Large intestine (tissue), 3 donors: ENCODE results near the gene FGF11. TPM values are rescaled to one million over a fixed set of nuclear protein-coding genes. Genes with fewer than 3 reads are reported as not detected.
A peak's percentile ranks its signal among the peaks of the same experiment; 100 is the strongest.
"Not testable (repeated sequence)": the region's sequence is repeated elsewhere in the genome, so short reads cannot be mapped to it uniquely, and the experiment has no call there.

Experiments
- DNase-seq, 2 donors: peaks; one replicate each; pipeline versions ENCODE4 v3.0.0 to v3.0.0-alpha.2; 2013
- H3K27ac ChIP-seq: one replicate; pipeline ENCODE4 v1.5.1; 2013; ENCODE audit warnings: low read length
- H3K27me3 ChIP-seq: 2 replicates; pipeline ENCODE4 v1.6.1; 2013; ENCODE audit warnings: low read length; ENCODE audit not compliant: control insufficient read depth, insufficient read depth
- H3K36me3 ChIP-seq: 2 replicates; pipeline ENCODE4 v1.6.1; 2013; ENCODE audit warnings: low read length; ENCODE audit not compliant: control insufficient read depth, insufficient read depth
- H3K4me1 ChIP-seq: one replicate; pipeline ENCODE4 v1.6.1; 2013; ENCODE audit warnings: low read length; ENCODE audit not compliant: control insufficient read depth, insufficient read depth
- H3K4me3 ChIP-seq: one replicate; pipeline ENCODE4 v1.5.1; 2013; ENCODE audit warnings: low read length
- H3K9me3 ChIP-seq: one replicate; pipeline ENCODE4 v1.6.1; 2013; ENCODE audit warnings: mild to moderate bottlenecking, low read depth, low read length, moderate library complexity; ENCODE audit not compliant: control insufficient read depth
- WGBS: methylation state at CpG from one replicate; pipeline ENCODE4 v1.1.5; 2013; ENCODE audit warnings: low lambda C conversion rate; ENCODE audit not compliant: insufficient coverage; 5-methylcytosine and 5-hydroxymethylcytosine counted together
- polyA plus RNA-seq: library from polyadenylated mRNA; unstranded; fragments of 120-200 nt; gene quantifications from one replicate; pipeline ENCODE4 v1.2.1, GENCODE V29; 2013

Gene FGF11
- polyA plus RNA-seq, 1 donor, result 1.3 TPM

DNA sequence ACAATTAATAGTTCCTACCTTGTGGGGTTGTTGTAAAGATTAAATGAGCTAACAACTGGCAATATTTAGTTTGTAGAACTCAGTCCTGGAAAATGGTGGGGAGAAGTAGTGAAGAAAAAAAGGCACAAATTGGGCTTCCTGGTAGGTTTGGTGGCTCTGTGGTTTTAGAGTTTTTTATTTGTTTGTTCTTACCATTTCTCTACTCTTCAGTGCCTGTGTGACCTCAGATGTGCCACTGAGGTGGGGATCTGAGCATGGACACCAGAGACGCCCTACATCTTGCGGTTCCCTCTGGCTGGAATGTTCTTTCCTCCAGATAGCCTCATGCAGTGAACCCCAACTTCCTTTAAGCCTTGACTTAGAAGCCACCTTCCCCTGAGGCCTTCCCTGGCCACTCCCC, 32.4 kb downstream of the FGF11 start:
- no peaks in the 10 kb centered on the region for H3K27me3 ChIP-seq
- H3K27ac ChIP-seq, result no peak overlapping the region
- peaks cover 25% of the 10 kb centered on the region for H3K36me3 ChIP-seq
- peaks cover 23% of the 10 kb centered on the region for H3K4me1 ChIP-seq
- H3K4me3 ChIP-seq, result no peak overlapping the region
- no peaks in the 10 kb centered on the region for H3K9me3 ChIP-seq
- no peak for DNase-seq
- no CpG with 5 or more reads among the region's 2 CpGs for WGBS

DNA sequence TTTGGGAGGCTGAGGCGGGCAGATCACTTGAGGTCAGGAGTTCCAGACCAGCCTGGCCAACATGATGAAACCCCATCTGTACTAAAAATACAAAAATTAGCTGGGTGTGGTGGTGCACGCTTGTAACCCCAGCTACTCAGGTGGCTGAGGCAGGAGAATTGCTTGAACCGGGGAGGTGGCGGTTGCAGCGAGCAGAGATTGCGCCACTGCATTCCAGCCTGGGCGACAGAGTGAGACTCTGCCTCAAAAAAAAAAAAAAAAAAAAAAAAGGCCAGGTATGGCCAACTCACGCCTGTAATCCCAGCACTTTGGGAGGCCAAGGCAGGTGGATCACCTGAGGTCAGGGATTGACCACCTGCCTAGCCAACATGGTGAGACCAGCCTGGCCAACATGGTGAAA, 35.5 kb downstream of the FGF11 start:
- peak; percentile 58 to 65 for DNase-seq
- H3K27me3 ChIP-seq, H3K4me3 ChIP-seq, H3K9me3 ChIP-seq, H3K36me3 ChIP-seq: not testable (repeated sequence)
- H3K4me1 ChIP-seq, result peaks cover 33% of the 10 kb centered on the region
- peak overlapping the region; percentile 97 for H3K27ac ChIP-seq
- no CpG with 5 or more reads among the region's 8 CpGs for WGBS

DNA sequence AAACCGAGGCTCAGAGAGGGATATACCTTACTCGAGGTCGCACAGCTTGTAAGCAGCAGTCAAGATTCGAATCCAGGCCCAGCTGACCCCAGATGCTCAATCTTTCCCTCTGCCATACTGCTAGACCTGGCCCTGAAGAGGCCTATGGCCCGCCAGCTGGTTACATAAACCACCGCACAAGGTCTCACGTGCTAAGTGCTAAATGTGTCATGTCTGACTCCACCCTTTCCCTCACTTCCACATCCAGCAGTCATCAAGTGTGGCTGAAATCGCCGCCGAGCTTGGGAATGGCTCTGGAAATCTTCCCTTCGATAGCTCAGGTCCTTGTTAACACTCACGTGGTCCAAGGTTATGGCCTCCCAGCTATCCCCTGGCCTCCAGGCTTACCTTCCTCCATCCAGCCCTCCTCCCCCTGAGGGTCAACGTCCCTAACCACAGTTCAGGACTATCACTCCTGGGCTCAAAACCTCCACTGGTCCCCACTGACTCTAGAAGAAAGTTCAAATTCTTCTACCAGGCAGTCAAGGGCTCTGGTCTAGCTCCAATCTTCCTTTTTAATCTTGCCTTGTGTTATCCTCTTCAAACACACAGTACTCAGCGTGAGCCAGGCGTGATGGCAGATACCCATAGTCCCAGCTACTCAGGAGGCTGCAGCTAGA, 36.6 kb downstream of the FGF11 start:
- no peak overlapping the region for H3K4me3 ChIP-seq
- peaks cover 8% of the 10 kb centered on the region for H3K36me3 ChIP-seq
- H3K9me3 ChIP-seq, result no peaks in the 10 kb centered on the region
- DNase-seq, result peak; percentile 90 to 92
- peak overlapping the region; percentile 97 for H3K27ac ChIP-seq
- no CpG with 5 or more reads among the region's 15 CpGs for WGBS
- H3K27me3 ChIP-seq, result no peaks in the 10 kb centered on the region
- H3K4me1 ChIP-seq, result peaks cover 43% of the 10 kb centered on the region

DNA sequence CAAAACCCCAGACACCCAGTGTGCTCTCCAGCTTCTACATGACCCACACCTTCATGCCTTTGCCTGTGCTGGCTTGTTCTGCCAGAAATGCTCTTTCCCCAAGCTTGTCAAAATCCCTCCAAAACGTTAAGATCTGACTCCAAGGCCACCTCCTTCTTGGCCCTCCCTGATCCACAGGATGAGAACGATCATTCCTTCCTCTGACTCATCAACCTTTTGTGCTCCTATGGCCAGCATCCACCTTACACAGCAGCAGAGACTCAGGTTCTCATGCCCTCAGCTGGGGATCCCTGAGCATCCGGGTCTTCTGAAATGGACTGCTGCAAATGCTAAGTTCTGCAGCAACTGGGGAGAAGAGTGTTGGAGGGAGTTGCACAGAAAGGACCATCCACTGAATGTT, 37.2 kb downstream of the FGF11 start:
- Histone ChIP-seq H3K4me1 (peaks cover 46% of the 10 kb centered on the region), H3K27me3 (no peaks in the 10 kb centered on the region), H3K4me3 (no peak overlapping the region), H3K36me3 (peaks cover 8% of the 10 kb centered on the region), H3K27ac (peak overlapping the region; percentile 97), H3K9me3 (no peaks in the 10 kb centered on the region)
- DNase-seq, result peak in 1 of 2 donors; percentile 49
- WGBS, result no CpG with 5 or more reads among the region's 3 CpGs

DNA sequence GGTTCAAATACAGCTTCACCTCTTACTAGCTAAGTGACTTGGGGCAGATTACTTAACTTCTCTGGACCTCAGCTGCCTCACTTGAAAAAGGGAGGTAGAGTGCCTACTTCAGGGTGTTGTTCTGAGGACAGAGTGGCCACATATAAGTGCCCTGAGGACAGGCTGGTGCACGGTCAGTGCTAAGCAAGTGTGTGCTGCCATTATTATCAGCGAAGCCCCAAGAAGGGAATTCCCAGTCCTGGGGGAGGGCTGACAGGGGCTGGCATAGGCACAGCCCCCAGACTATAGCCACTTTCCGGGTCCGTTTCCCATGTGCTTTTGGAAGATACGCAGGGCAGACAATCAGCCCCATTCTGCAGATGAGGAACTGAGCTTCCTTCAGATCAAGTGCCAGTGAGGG, 37.6 kb downstream of the FGF11 start:
- H3K4me3 ChIP-seq, result peak overlapping the region; percentile 66
- WGBS, result no CpG with 5 or more reads among the region's 5 CpGs
- no peak for DNase-seq
- peak overlapping the region; percentile 97 for H3K27ac ChIP-seq
- H3K27me3 ChIP-seq, result no peaks in the 10 kb centered on the region
- H3K9me3 ChIP-seq, result no peaks in the 10 kb centered on the region
- peaks cover 8% of the 10 kb centered on the region for H3K36me3 ChIP-seq
- peaks cover 51% of the 10 kb centered on the region for H3K4me1 ChIP-seq

DNA sequence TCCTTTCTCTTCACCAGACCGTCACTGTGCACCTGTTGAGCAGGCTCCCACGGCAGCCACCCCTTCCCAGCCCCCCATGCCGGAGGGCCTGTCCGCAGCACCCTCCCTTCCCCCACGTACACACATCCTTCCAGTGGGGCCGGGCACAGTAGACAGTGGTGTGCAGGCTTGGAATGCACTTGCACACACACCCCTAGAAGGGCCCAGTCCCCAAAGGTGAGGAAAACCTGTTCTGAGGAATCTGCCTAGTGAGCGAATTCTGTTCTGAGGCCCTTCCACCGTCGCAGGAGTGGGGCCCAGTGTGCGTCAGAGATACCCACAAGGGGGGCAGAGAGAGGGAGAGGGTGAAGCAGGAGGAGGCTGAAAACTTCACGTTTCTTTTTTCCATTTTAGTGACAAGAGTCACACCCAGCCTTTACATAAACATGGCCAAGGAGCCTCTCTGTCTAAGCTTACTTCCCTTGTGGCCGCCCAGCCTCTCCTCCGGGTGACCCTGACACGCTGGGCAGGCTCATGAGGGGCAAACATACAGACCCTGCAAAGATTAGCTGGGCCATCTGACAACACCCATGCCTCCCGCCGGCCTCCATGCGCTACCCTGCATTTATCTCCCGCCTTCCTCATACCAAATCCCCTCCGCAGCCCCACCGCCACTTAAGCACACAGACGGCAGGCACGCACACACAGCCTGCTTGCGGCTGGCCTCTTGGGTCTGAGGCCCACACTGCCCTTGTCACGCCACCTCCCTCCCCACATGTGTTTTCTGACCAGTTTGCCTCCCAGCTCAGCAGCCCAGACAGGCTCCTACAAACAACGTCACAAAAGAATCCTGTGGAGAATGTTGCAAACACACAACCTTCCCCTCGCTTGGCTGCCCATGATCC, 38.3 kb downstream of the FGF11 start:
- no CpG with 5 or more reads among the region's 26 CpGs for WGBS
- peak overlapping the region; percentile 66 for H3K4me3 ChIP-seq
- H3K9me3 ChIP-seq, result no peaks in the 10 kb centered on the region
- H3K4me1 ChIP-seq, result peaks cover 57% of the 10 kb centered on the region
- DNase-seq, result peak; percentile 89 to 91
- peaks cover 8% of the 10 kb centered on the region for H3K36me3 ChIP-seq
- no peaks in the 10 kb centered on the region for H3K27me3 ChIP-seq
- peak overlapping the region; percentile 97 for H3K27ac ChIP-seq

DNA sequence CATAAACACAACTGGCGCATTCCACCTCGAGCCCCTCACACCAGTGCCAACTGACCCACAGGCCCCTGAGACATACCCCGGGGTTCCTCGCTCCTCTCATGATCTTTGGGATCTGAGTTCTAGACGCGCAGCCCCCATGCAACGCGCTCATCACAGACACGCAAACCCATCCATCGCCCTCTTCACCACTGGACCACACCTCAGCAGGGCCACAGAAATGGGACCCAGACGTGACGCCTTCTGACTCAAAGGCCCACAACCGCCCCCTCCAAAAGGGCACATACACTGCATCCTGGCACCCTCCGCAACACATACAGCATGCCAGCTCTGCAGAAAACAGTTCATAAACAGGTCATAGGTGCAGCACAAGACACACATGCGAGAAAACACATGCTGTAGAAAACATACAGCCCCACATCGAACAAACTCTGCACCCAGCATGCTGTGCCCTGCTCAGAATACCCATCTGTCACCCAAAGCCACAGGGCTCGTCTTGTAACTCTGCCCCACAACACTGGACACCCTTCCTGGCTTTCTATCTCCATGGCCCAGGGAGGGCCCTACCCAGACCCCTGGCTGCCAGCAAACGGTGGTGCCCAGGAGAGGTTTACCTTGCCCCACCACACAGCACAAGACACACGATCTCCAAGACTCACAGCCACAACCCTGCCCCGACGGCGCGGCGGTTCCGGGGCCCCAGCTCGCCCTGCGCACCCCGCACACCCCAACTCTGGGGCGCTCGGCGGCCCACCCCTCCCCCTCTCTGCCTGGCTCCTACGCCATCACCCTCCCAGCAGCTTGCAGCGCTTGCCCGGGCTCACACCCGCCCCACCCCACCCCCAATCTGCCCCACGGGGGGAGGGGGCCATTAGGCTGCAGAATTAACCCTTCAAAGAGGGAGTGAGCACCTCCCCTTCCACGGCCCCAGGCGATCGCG, 39.2 kb downstream of the FGF11 start:
- no peaks in the 10 kb centered on the region for H3K27me3 ChIP-seq
- DNase-seq, result peak; percentile 54 to 75
- peaks cover 60% of the 10 kb centered on the region for H3K4me1 ChIP-seq
- H3K36me3 ChIP-seq, result peaks cover 8% of the 10 kb centered on the region
- WGBS, result no CpG with 5 or more reads among the region's 40 CpGs
- H3K27ac ChIP-seq, result peak overlapping the region; percentile 97
- H3K4me3 ChIP-seq, result peak overlapping the region; percentile 66
- H3K9me3 ChIP-seq, result no peaks in the 10 kb centered on the region

DNA sequence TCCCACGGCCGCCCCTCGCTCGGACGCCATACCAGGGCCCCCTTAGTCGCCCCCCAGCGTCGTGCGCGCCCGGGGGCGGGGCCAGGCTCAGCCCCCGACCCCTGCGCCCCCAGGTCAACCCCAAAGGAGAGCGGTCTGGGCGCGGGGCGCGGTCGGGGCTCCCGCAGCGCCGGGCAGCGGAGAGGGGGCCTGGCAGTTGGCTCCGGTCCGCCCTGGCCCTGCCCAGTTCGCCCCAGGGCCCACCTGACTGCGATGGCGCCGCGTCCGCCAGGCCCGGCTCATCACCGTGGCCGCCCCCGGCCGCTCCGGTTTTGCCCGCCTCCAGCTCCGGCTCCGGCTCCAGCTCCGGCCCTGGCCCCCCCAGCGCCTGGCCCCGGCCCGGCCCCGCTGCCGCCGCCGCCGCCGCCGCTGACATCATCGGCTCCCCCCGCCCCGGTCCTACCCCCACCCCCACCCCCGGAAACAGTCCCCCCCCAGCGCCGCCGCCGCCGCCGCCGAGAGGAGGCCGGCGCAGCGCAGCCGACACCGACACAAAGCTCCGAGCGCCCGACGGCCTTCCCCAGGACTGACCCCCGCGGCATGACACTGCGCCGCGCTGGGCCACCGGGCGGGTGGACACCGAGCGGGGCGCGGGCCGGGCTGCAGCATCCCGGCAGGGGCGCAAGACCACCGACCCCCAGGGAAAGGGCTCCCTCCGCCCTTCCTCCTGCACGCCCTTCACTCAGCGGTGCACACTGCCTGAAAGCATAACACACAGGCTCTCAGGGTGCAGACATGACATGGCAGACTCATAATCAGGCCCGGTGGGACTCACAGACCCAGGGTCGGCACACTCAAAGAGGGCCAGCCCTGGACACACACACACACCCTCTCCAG, 40.1 kb downstream of the FGF11 start, which contains the start of gene ZBTB4:
Gene ZBTB4, minus strand, starts transcription at position 419 of the 876 bp plus-strand sequence. CDS start 12,830 bp downstream, outside the sequence.
- H3K27me3 ChIP-seq, result no peaks in the 10 kb centered on the region
- H3K27ac ChIP-seq, result peak within 1 kb of the TSS; percentile 97
- WGBS, result no CpG with 5 or more reads among the region's 92 CpGs
- DNase-seq, result peak; percentile 63 to 85
- H3K4me1 ChIP-seq, result peaks cover 56% of the 10 kb centered on the region
- peak within 1 kb of the TSS; percentile 66 for H3K4me3 ChIP-seq
- no peaks in the 10 kb centered on the region for H3K9me3 ChIP-seq
- peaks cover 4% of the 10 kb centered on the region for H3K36me3 ChIP-seq

DNA sequence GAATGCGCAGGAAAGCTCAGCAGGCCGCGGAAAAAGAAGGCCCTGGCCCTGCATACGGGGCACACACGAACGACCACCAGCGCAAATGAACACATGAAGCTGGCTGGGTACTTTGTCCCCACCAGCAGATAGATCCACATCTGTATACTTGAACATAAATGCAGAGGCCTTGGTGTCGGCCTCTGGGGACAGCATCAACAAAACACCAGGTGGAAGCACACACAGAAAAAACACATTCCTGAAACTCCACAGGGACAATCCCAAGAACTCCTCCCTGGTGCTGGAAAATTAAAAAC, 40.7 kb downstream of the FGF11 start:
- Histone ChIP-seq H3K27me3 (no peaks in the 10 kb centered on the region), H3K4me1 (peaks cover 52% of the 10 kb centered on the region), H3K9me3 (no peaks in the 10 kb centered on the region), H3K36me3 (peaks cover 4% of the 10 kb centered on the region), H3K27ac (peak overlapping the region; percentile 96), H3K4me3 (peak overlapping the region; percentile 60)
- WGBS, result no CpG with 5 or more reads among the region's 8 CpGs
- DNase-seq, result no peak
